ENCODE data around the gene RAB36. TPM values are rescaled to one million over a fixed set of nuclear protein-coding genes. Genes with fewer than 3 reads are reported as not detected.

RAB36 gene
- total RNA-seq, 3 donors from 2014 or later: 1.3 to 4.8 (median 2.9) TPM

GRCh38 chr22:23168391-23169042 is 23.2 kb downstream of the RAB36 start:
- intact Hi-C loops (cut with DNase I; ENCODE audit: low total_unique reads): no loop called here
- Histone ChIP-seq H3K4me1 (no peaks in the 10 kb centered on the region), H3K27ac (no peak overlapping the region), H3K36me3 (no peaks in the 10 kb centered on the region), H3K9me3 (no peaks in the 10 kb centered on the region), H3K27me3 (no peaks in the 10 kb centered on the region), H3K4me3 (no peak overlapping the region)
- no peak for DNase-seq (ENCODE audit: low spot score in 2 of 2)
- TF ChIP-seq POLR2A (IDR thresholded peaks at IDR 0.05): no peak
- TF ChIP-seq POLR2AphosphoS5 (IDR thresholded peaks at IDR 0.05): no peak
- no peak for TF ChIP-seq CTCF (IDR thresholded peaks at IDR 0.05)

- intact Hi-C loops (cut with DNase I; ENCODE audit: low total_unique reads): no loop called here
- Histone ChIP-seq H3K36me3 (no peaks in the 10 kb centered on the region), H3K4me3 (no peak overlapping the region), H3K9me3 (no peaks in the 10 kb centered on the region), H3K27me3 (no peaks in the 10 kb centered on the region), H3K4me1 (no peaks in the 10 kb centered on the region), H3K27ac (no peak overlapping the region)
- no peak for DNase-seq (ENCODE audit: low spot score in 2 of 2)
- no peak for TF ChIP-seq POLR2A (IDR thresholded peaks at IDR 0.05)
- no peak for TF ChIP-seq CTCF (IDR thresholded peaks at IDR 0.05)
- no peak for TF ChIP-seq POLR2AphosphoS5 (IDR thresholded peaks at IDR 0.05)
Measured at GRCh38 chr22:23169043-23169406, 23.7 kb downstream of the RAB36 start.

GRCh38 chr22:23175817-23176644 is 30.8 kb downstream of the RAB36 start:
- H3K36me3 ChIP-seq: no peaks in the 10 kb centered on the region
- peak overlapping the region in 1 of 2 donors; percentile 19 for H3K27ac ChIP-seq
- no peak for DNase-seq (ENCODE audit: low spot score in 2 of 2)
- intact Hi-C loops (cut with DNase I; ENCODE audit: low total_unique reads): loop anchor here (5.0 kb wide), 1 partner anchor 106 kb away; no protein-coding TSS in a partner anchor
- no peaks in the 10 kb centered on the region for H3K27me3 ChIP-seq
- TF ChIP-seq POLR2A (IDR thresholded peaks at IDR 0.05) (no peak), CTCF (IDR thresholded peaks at IDR 0.05) (no peak), POLR2AphosphoS5 (IDR thresholded peaks at IDR 0.05) (no peak)
- H3K9me3 ChIP-seq: no peaks in the 10 kb centered on the region
- no peak overlapping the region for H3K4me3 ChIP-seq
- H3K4me1 ChIP-seq: peaks cover 0 to 5% of the 10 kb centered on the region in 2 donors

GRCh38 chr22:23176645-23177027 is 31.4 kb downstream of the RAB36 start:
- no peak overlapping the region for H3K4me3 ChIP-seq
- peaks cover 0 to 5% of the 10 kb centered on the region in 2 donors for H3K4me1 ChIP-seq
- no peaks in the 10 kb centered on the region for H3K36me3 ChIP-seq
- H3K27ac ChIP-seq: no peak overlapping the region
- no peak for TF ChIP-seq POLR2A (IDR thresholded peaks at IDR 0.05)
- TF ChIP-seq POLR2AphosphoS5 (IDR thresholded peaks at IDR 0.05): no peak
- TF ChIP-seq CTCF (IDR thresholded peaks at IDR 0.05): no peak
- DNase-seq (ENCODE audit: low spot score in 2 of 2): no peak
- intact Hi-C loops (cut with DNase I; ENCODE audit: low total_unique reads): loop anchor here (5.0 kb wide), 1 partner anchor 106 kb away; no protein-coding TSS in a partner anchor
- no peaks in the 10 kb centered on the region for H3K27me3 ChIP-seq
- H3K9me3 ChIP-seq: no peaks in the 10 kb centered on the region

- H3K9me3 ChIP-seq: no peaks in the 10 kb centered on the region
- H3K27ac ChIP-seq: no peak overlapping the region
- H3K4me1 ChIP-seq: peaks cover 0 to 5% of the 10 kb centered on the region in 2 donors
- H3K4me3 ChIP-seq: no peak overlapping the region
- no peaks in the 10 kb centered on the region for H3K27me3 ChIP-seq
- intact Hi-C loops (cut with DNase I; ENCODE audit: low total_unique reads): loop anchor here (5.0 kb wide), 1 partner anchor 105 kb away; no protein-coding TSS in a partner anchor
- TF ChIP-seq CTCF (IDR thresholded peaks at IDR 0.05): no peak
- DNase-seq (ENCODE audit: low spot score in 2 of 2): no peak
- no peaks in the 10 kb centered on the region for H3K36me3 ChIP-seq
Measured at GRCh38 chr22:23177197-23177596, 31.9 kb downstream of the RAB36 start.
